NCI-H1105 (cell line): ENCODE measurements around the gene ATP5F1E.
"Not testable (repeated sequence)": the region's sequence is repeated elsewhere in the genome, so short reads cannot be mapped to it uniquely, and the experiment has no call there.

Experiments used
- DNase-seq: peaks from one replicate; lab custom pipeline; 2025; lab: John Stamatoyannopoulos, UW

The ATP5F1E gene

GRCh38 chr20:59042796-59043631 is 10.9 kb upstream of the ATP5F1E start:
- DNase-seq, result peak; percentile 33

- no peak for DNase-seq
Measured at GRCh38 chr20:59042151-59042795, 10.1 kb upstream of the ATP5F1E start, which contains the start of gene PRELID3B. TSS of gene PRELID3B (minus strand) at chr20:59042786. CDS start at chr20:59042730, 56 bp downstream.

GRCh38 chr20:59041487-59041886 is 9.4 kb upstream of the ATP5F1E start:
- not testable (repeated sequence) for DNase-seq

GRCh38 chr20:59040667-59041066 is 8.5 kb upstream of the ATP5F1E start:
- DNase-seq, result no peak

GRCh38 chr20:59039233-59039632 is 7.1 kb upstream of the ATP5F1E start:
- DNase-seq, result no peak

GRCh38 chr20:59037386-59037785 is 5.3 kb upstream of the ATP5F1E start:
- DNase-seq, result no peak

- DNase-seq, result no peak
Measured at GRCh38 chr20:59035381-59035780, 3.2 kb upstream of the ATP5F1E start.

- DNase-seq, result peak; percentile 90
Measured at GRCh38 chr20:59033616-59034165, 1.6 kb upstream of the ATP5F1E start.

- no peak for DNase-seq
Measured at GRCh38 chr20:59033093-59033492, 958 bp upstream of the ATP5F1E start.

GRCh38 chr20:59032713-59033059 is 551 bp upstream of the ATP5F1E start:
- peak; percentile 71 for DNase-seq

GRCh38 chr20:59031564-59032022 is 542 bp downstream of the ATP5F1E start:
- DNase-seq, result no peak

- no peak for DNase-seq
Measured at GRCh38 chr20:59030911-59031563, 1.1 kb downstream of the ATP5F1E start.

GRCh38 chr20:59028812-59029211 is 3.3 kb downstream of the ATP5F1E start:
- DNase-seq, result no peak

GRCh38 chr20:59027741-59028320 is 4.3 kb downstream of the ATP5F1E start:
- no peak for DNase-seq

- no peak for DNase-seq
Measured at GRCh38 chr20:59026904-59027740, 5.0 kb downstream of the ATP5F1E start.

GRCh38 chr20:59025511-59025910 is 6.6 kb downstream of the ATP5F1E start:
- no peak for DNase-seq

GRCh38 chr20:59025086-59025485 is 7.0 kb downstream of the ATP5F1E start:
- DNase-seq, result no peak

- no peak for DNase-seq
Measured at GRCh38 chr20:59024111-59024530, 8.0 kb downstream of the ATP5F1E start.

- no peak for DNase-seq
Measured at GRCh38 chr20:59023616-59024015, 8.5 kb downstream of the ATP5F1E start.

- no peak for DNase-seq
Measured at GRCh38 chr20:59022754-59023153, 9.4 kb downstream of the ATP5F1E start.

- no peak for DNase-seq
Measured at GRCh38 chr20:59020938-59021551, 11.1 kb downstream of the ATP5F1E start.
